ENCODE measurements around the gene TP53INP2.
"Not testable (repeated sequence)": the region's sequence is repeated elsewhere in the genome, so short reads cannot be mapped to it uniquely, and the experiment has no call there.

The TP53INP2 gene

DNA sequence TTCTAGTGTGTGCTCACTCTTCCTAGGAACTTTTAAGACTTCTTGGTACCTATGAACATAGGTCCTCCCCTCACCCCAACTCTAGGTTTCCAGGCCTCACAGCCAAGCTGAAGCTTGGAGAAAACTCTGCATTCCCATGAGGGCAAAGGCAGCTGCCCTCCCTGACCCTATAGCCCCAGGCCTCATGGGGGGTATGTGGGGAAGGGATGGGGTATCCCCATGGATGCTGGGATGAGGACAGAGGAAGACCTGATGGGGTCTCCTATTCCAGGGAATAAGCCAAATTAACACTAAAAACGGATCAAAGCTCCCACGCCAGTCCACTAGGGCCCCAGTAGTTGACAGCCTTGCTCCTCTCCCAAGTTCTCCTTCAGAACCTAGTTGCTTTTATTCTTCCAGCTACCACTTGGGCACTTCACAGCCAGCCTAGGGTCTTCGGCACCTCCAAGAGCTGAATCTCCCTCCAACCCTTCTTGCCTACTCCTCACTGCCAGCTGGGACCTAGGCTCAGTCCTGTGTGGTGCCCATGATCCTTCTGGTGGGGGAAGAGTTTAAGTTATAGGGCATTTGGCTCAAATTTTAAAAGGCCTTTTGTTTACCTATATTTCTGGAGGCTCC is 7.8 kb downstream of the TP53INP2 start:
- no peak for DNase-seq (ENCODE audit: low spot score in 2 of 2)
- peaks cover 42% of the 10 kb centered on the region for H3K4me1 Mint-ChIP-seq
- peaks cover 57% of the 10 kb centered on the region for H3K36me3 Mint-ChIP-seq
- H3K27ac Mint-ChIP-seq = no peak overlapping the region
- no peak for ATAC-seq
- H3K4me3 Mint-ChIP-seq = no peak overlapping the region
- no peaks in the 10 kb centered on the region for H3K9me3 Mint-ChIP-seq

DNA sequence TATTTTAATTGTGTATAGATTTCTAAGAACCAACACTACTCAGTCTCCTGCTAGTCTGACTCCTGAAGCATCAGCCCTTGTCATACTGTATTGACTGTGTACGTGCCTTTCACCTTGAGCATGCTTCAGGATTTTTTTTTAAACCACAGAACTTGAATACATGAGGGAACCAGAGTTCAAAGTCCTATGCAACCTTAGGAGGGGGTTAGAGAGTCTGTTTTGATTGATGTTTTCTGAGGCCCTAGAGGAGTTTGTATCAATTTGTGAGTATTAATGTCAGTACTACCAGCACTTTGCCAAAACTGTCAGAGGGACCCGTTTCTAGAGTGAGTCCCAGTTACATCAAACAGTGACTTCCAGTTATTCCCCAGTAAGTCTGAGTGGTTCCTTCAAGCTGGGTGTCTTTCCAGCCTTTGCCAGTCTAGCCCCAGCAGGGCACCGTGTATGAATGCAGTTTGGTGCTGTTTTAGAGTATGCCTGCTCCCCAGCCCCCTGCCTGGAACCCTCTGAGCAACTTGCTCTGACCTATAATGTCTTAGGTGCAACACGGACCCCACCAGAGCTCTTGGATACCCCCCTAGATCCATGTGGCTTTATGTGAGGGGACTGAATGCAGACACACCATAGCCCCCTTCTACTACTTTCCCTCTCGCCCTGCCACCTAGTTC is 8.5 kb downstream of the TP53INP2 start:
- Mint-ChIP-seq H3K4me1 (peaks cover 46% of the 10 kb centered on the region), H3K36me3 (peaks cover 62% of the 10 kb centered on the region), H3K4me3 (no peak overlapping the region), H3K27ac (no peak overlapping the region), H3K9me3 (no peaks in the 10 kb centered on the region)
- ATAC-seq (no peak), DNase-seq (ENCODE audit: low spot score in 2 of 2) (no peak)

DNA sequence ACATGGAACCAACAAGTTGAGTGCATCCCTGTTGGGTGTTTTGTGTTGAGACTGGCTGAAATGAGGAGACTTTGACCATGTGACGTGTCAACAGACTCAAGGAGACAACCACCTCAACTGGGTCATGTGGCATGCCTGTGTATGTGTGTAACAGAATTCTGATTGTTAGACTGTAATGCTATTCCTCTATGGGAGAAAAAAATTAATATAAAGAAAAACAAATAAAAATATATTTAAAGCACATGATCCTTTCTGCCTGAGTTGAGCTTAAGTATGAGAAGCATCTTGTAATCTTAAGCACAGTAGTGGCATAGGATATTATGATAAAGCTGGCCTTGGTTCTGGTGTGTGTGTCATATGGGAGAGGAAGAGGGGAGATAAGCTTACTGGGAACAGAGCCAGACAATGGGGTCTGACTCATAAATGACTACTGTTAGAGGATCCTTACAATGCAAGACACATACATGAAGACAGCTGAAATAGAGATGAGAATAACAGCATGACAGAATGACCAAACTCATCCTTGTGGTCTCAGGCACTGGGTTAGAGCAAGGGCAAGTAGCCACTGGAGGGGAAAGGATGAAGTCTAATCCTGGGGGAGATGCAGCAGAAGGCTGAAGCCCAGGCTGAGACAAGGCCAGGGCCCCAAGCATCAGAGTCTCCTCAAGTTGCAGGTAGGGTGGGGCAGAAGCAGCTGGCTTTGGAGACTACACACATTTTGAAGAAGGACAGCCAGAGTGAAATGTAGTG is 9.2 kb downstream of the TP53INP2 start:
- Mint-ChIP-seq H3K4me3 (no peak overlapping the region), H3K4me1 (peaks cover 45% of the 10 kb centered on the region), H3K36me3 (peaks cover 65% of the 10 kb centered on the region), H3K9me3 (no peaks in the 10 kb centered on the region), H3K27ac (no peak overlapping the region)
- DNase-seq (ENCODE audit: low spot score in 2 of 2) (no peak), ATAC-seq (peak; percentile 62)

DNA sequence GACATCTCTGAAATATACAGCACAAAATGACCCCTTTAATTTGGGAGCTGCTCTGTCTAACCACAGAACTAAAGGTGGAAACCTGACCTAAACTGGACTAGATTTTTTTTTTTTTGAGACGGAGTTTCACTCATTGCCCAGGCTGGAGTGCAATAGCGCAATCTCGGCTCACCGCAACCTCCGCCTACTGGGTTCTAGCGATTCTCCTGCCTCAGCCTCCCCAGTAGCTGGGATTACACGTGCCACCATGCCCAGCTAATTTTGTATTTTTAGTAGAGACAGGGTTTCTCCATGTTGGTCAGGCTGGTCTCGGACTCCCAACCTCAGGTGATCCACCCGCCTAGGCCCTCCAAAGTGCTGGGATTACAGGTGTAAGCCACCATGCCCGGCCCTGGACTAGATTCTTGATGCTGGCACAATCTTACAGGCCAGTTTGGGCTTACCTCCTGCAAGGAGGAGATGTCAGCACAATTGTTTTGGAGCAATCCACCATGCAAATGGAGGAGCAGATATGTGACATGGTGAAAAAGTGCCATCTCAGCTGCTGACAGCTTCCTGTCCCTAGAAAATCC is 9.9 kb downstream of the TP53INP2 start:
- H3K27ac Mint-ChIP-seq; H3K9me3 Mint-ChIP-seq; DNase-seq (ENCODE audit: low spot score in 2 of 2); ATAC-seq; H3K4me3 Mint-ChIP-seq: not testable (repeated sequence)
- Mint-ChIP-seq H3K36me3 (peaks cover 61% of the 10 kb centered on the region), H3K4me1 (peaks cover 40% of the 10 kb centered on the region)

DNA sequence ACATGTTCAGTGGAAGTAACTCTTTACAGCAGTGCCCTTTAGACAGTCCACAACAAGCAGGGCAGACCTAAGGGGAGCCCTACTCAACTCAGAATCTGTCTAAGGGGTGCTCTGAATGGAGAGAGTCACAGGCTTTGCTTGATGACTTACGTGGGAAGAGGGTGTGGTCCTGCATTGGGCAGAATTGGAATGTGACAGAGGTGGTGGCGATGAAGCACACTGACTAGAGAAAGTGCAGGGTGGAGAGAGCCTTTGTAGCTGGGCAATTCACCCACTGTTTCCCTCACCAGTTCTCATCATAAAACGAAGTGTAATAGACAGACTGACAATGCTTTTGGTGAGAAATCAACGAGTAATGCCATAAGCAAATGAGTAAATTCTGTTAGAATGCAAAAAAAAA is 11.2 kb downstream of the TP53INP2 start:
- Mint-ChIP-seq H3K4me1 (peaks cover 40% of the 10 kb centered on the region), H3K36me3 (peaks cover 55% of the 10 kb centered on the region), H3K4me3 (no peak overlapping the region), H3K27ac (no peak overlapping the region), H3K9me3 (no peaks in the 10 kb centered on the region)
- no peak for ATAC-seq
- no peak for DNase-seq (ENCODE audit: low spot score in 2 of 2)

DNA sequence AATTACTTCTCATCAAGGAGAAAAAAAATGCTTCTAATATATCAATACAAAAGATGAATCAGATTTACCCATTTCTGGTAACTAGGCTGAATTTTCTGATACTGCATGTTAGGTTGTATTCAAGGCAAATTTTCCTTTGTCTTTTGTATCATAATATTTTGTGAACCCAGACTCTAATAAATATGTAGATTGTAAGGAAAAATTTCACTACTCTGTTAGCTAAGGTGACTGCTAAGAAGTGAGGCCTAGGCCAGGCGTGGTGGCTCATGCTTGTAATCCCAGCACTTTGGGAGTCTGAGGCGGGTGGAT is 12.7 kb downstream of the TP53INP2 start:
- no peaks in the 10 kb centered on the region for H3K9me3 Mint-ChIP-seq
- DNase-seq (ENCODE audit: low spot score in 2 of 2) (no peak), ATAC-seq (no peak)
- peaks cover 38% of the 10 kb centered on the region for H3K4me1 Mint-ChIP-seq
- H3K36me3 Mint-ChIP-seq = peaks cover 56% of the 10 kb centered on the region
- no peak overlapping the region for H3K27ac Mint-ChIP-seq
- H3K4me3 Mint-ChIP-seq = no peak overlapping the region

DNA sequence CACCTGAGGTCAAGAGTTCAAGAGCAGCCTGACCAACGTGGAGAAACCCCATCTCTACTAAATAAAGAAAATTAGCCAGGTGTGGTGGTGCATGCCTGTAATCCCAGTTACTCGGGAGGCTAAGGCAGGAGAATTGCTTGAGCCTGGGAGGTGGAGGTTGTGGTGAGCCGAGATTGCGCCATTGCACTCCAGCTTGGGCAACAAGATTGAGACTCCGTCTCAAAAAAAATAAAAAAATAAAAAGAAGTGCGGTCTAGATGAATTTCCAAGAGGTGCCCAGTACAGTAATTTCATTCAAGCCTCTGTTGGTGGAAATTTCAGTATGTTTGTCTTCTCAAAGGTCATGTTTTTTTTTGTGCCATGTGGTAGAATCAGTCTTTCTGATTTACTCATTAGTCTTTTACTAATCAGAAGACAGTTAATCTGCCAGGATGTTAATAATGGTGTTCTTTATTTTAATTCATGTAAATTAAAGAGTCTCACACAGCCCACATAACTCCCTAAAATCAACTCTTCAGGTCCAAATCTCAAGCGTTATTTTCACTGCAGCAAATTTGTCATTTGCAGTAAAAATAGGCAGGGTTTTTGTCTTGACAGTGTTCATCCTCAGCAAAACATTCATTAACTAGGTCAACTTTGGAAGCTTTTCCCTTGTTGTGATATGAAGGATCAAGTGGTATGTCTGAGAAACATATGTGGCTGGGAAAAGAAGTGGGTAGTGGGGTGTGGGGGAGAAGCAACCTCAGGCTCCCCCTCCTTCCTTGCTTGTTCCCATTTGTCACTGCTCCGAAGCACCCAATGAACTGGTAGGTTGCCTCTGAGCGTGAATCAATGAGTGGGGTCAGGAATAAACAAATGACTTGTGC is 13.3 kb downstream of the TP53INP2 start:
- Mint-ChIP-seq H3K4me3 (no peak overlapping the region), H3K36me3 (peaks cover 53% of the 10 kb centered on the region), H3K27ac (no peak overlapping the region), H3K4me1 (peaks cover 32% of the 10 kb centered on the region), H3K9me3 (no peaks in the 10 kb centered on the region)
- ATAC-seq (no peak), DNase-seq (ENCODE audit: low spot score in 2 of 2) (no peak)

DNA sequence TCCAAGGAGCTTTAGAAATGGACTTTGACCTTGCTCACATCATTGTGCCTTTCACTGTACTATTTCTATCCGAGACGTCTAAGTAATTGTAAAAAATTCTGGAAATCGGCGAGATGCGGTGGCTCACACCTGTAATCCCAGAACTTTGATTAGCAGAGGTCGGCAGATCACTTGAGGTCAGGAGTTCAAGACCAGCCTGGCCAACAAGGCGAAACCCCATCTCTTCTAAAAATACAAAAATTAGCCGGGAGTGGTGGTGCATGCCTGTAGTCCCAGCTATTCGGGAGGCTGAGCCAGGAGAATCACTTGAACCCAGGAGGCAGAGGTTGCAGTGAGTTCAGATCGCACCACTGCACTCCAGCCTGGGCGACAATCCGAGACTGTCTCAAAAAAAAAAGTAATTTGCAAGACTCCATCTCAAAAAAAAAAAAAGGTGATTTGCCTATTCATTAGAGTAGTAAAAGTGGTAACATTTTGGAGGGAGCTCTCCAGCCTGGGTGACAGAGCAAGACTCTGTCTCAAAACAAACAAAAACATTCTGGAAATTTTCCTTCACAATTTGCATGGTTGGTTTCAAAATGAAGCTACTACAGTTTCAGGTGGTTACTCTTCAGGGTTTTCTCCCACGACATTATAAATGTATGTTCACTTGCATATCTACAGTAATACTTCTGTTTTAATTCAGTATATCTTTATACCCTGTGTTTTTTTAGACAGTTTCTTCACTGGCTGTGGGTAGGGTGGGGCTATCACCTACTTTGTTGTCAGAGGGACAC is 15.3 kb downstream of the TP53INP2 start:
- DNase-seq (ENCODE audit: low spot score in 2 of 2); H3K9me3 Mint-ChIP-seq; H3K4me3 Mint-ChIP-seq: not testable (repeated sequence)
- H3K27ac Mint-ChIP-seq = peak overlapping the region; percentile 52
- ATAC-seq = peak; percentile 93
- H3K4me1 Mint-ChIP-seq = peaks cover 18% of the 10 kb centered on the region
- H3K36me3 Mint-ChIP-seq = peaks cover 38% of the 10 kb centered on the region

DNA sequence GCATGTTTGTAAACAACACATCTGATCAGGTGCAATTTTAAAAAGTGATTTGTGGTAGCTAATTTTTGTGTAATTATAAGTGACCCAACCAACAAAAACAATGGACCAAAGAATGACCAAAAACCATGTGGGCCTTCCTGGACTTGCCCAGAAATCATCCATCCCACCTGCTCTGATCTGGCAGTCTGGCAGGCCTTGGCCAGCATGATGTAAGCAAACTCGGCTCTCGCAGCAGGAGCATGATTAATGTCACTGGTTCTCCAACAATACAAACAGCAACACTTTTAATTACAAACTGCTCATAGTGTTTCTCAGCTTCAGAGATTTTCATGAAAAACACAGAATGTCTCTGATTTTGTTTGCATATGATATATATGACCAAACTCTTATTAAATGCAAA is 16.1 kb downstream of the TP53INP2 start:
- ATAC-seq (no peak), DNase-seq (ENCODE audit: low spot score in 2 of 2) (no peak)
- Mint-ChIP-seq H3K4me3 (no peak overlapping the region), H3K4me1 (peaks cover 18% of the 10 kb centered on the region), H3K27ac (peak overlapping the region; percentile 52), H3K36me3 (peaks cover 36% of the 10 kb centered on the region), H3K9me3 (no peaks in the 10 kb centered on the region)

DNA sequence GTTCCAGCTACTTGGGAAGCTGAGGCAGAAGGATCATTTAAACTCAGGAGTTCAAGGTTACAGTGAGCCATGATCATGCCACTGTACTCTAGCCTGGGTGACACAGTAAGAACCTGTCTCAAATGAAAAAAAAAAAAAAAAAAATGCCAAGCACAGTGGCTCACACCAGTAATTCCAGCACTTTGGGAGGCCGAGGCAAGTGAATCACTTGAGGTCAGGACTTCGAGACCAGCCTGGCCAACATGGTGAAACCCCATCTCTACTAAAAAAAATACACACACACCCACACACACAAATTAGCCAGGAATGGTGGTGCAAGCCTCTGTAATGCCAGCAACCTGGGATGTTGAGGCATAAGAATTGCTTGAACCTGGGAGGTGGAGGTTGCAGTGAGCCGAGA is 18.4 kb downstream of the TP53INP2 start:
- not testable (repeated sequence) for H3K27ac Mint-ChIP-seq; H3K4me3 Mint-ChIP-seq; H3K9me3 Mint-ChIP-seq; DNase-seq (ENCODE audit: low spot score in 2 of 2)
- peak; percentile 14 for ATAC-seq
- Mint-ChIP-seq H3K4me1 (peaks cover 16% of the 10 kb centered on the region), H3K36me3 (peaks cover 44% of the 10 kb centered on the region)

DNA sequence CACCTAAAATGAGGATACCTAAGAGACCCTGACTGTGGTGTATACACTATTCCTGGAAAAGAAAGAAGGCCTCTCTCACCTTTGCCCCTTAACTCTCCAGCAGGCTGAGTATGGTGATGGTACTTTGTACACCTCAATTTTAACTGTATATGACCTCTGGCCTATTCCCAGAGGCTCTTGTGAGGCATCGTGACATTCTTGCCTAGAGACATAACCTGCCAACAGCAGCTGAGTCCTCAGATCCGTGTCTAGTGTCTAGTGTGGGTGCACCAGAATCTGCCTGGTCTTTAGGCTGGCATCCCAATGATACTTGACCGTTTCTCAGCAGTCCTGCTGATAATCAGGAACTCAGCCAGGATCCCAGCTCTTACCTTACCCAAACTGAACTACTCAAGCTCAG is 20.0 kb downstream of the TP53INP2 start:
- H3K27ac Mint-ChIP-seq = no peak overlapping the region
- H3K36me3 Mint-ChIP-seq = peaks cover 47% of the 10 kb centered on the region
- H3K4me1 Mint-ChIP-seq = peaks cover 12% of the 10 kb centered on the region
- H3K9me3 Mint-ChIP-seq = no peaks in the 10 kb centered on the region
- DNase-seq (ENCODE audit: low spot score in 2 of 2) (no peak), ATAC-seq (no peak)
- no peak overlapping the region for H3K4me3 Mint-ChIP-seq

DNA sequence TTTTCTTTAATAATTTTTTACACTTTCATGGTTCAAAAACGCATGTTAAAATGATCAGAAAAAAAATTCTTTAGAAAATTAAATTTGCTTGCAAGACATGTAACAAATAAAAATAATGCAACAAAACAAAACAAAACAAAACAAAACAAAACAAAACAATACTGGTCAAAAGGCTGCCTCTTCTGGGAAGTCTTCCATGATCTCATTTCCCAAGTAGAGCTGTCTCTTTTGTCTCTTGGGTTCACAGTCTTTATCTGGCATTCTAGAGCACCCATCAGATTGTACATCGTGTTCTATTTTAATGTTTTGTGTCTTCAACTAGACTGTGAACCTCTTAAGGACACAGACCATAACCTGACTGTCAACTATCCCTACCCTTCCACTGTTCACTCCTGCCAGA is 25.3 kb downstream of the TP53INP2 start:
- no peak overlapping the region for H3K4me3 Mint-ChIP-seq
- no peaks in the 10 kb centered on the region for H3K4me1 Mint-ChIP-seq
- DNase-seq (ENCODE audit: low spot score in 2 of 2) (no peak), ATAC-seq (no peak)
- peaks cover 55% of the 10 kb centered on the region for H3K36me3 Mint-ChIP-seq
- no peak overlapping the region for H3K27ac Mint-ChIP-seq
- H3K9me3 Mint-ChIP-seq = no peaks in the 10 kb centered on the region

DNA sequence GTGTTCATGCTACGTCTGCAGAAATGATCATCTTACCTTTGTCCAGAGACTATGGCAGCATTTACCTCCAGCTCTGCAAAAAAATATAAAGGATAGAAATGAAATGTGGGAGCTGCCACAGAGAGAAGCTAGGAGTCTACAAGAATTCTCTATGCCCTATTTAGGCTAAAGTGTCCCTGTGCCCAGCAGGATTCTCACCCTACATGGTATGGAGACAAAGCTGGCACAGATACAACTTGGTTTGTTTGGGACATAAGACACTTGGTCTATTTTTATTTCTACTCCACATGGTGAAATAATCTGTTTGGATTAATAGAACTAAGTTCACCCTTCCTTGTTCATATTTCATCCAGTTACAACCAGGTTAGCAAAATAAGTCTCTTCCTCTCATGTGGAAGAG is 28.4 kb downstream of the TP53INP2 start:
- ATAC-seq (no peak), DNase-seq (ENCODE audit: low spot score in 2 of 2) (no peak)
- Mint-ChIP-seq H3K36me3 (peaks cover 49% of the 10 kb centered on the region), H3K4me1 (no peaks in the 10 kb centered on the region), H3K4me3 (no peak overlapping the region), H3K27ac (no peak overlapping the region), H3K9me3 (no peaks in the 10 kb centered on the region)

DNA sequence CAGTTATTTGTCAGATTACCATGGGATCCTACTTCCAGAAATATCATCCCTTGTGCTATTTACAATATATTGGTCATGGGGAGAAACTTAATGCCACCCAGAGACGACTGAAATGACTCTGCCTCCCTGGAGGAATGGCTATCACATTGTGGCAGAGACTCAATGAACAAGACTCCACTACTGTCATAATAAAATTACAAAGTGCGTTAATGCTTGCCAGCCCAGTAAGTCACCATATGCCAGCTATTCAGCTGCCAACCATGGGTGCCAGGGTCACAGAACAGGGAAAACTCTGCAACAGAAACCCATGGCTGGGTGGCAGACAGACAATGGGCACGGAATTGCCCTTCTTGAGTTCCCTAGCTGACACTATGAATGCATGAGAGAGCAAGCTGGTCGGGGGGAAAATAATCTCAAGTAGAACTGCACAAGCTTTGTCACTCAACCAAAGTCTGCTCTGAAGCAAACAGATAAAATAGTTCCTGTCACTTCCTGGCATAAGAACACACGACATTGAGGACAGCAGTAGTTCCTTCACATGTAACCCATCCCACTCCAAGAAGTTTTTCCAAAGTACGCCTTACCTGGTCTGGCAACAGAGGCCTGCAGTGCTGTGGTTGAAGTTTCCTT is 32.1 kb downstream of the TP53INP2 start:
- Mint-ChIP-seq H3K36me3 (peaks cover 47% of the 10 kb centered on the region), H3K4me3 (no peak overlapping the region)

More for the DNA sequence above, 32.1 kb downstream of the TP53INP2 start:
- DNase-seq (ENCODE audit: low spot score in 2 of 2) (no peak), ATAC-seq (no peak)
- Mint-ChIP-seq H3K4me1 (no peaks in the 10 kb centered on the region), H3K27ac (no peak overlapping the region), H3K9me3 (no peaks in the 10 kb centered on the region)
